DND-41 (cell line): Measurements from ENCODE around the gene DCLK2.

ENCODE experiments used
- ATAC-seq: fragments of 200-7000 bp; cut with Tn5 transposase; 3 replicates; pipeline ENCODE4 v1.9.1; 2021; ENCODE audit warnings: low read depth; ENCODE audit not compliant: insufficient read depth
- DNase-seq: peaks from one replicate; pipeline ENCODE4 v3.0.0-alpha.2; 2020
- H2AFZ ChIP-seq: 2 replicates; pipeline ENCODE4 v1.6.0; 2012; ENCODE audit warnings: low read depth, low read length
- H3K27ac ChIP-seq: 2 replicates; pipeline ENCODE4 v1.5.1; 2012; ENCODE audit warnings: low read length, inconsistent platforms
- H3K27me3 ChIP-seq: fragments of 200-600 bp; sonication (generic); 2 replicates; pipeline ENCODE4 v1.6.0; 2012; ENCODE audit warnings: low read length, mild to moderate bottlenecking, inconsistent platforms; ENCODE audit not compliant: insufficient read depth, poor library complexity
- H3K36me3 ChIP-seq: 2 replicates; pipeline ENCODE4 v1.5.1; 2012; ENCODE audit warnings: low read length, inconsistent platforms; ENCODE audit not compliant: insufficient read depth
- H3K4me1 ChIP-seq: 2 replicates; pipeline ENCODE4 v1.5.1; 2012; ENCODE audit warnings: mild to moderate bottlenecking, low read length; ENCODE audit not compliant: insufficient read depth
- H3K4me2 ChIP-seq: 2 replicates; pipeline ENCODE4 v1.6.0; 2012; ENCODE audit warnings: mild to moderate bottlenecking, moderate library complexity, low read length, inconsistent platforms; ENCODE audit not compliant: insufficient read depth
- H3K4me3 ChIP-seq, 2 experiments: fragments of 200-600 bp in 1 of 2; shearing (Covaris generic) in 1 of 2; 2 replicates each; pipeline ENCODE4 v1.5.1; 2012 to 2016; ENCODE audit warnings: inconsistent platforms in 2 of 2, low read length in 2 of 2, mild to moderate bottlenecking in 2 of 2, low read depth in 1 of 2, moderate library complexity in 1 of 2
- H3K79me2 ChIP-seq: 2 replicates; pipeline ENCODE4 v1.6.0; 2012; ENCODE audit warnings: low read length, inconsistent platforms; ENCODE audit not compliant: insufficient read depth
- H3K9ac ChIP-seq: 2 replicates; pipeline ENCODE4 v1.6.0; 2012; ENCODE audit warnings: low read depth, mild to moderate bottlenecking, inconsistent platforms, low read length, moderate library complexity
- H3K9me3 ChIP-seq: 2 replicates; pipeline ENCODE4 v1.5.1; 2012; ENCODE audit warnings: low read length, moderate library complexity, mild to moderate bottlenecking, inconsistent platforms; ENCODE audit not compliant: insufficient read depth, severe bottlenecking
- H4K20me1 ChIP-seq: 2 replicates; pipeline ENCODE4 v1.6.0; 2012; ENCODE audit warnings: low read length; ENCODE audit not compliant: insufficient read depth
- CTCF ChIP-seq: IDR thresholded peaks from 2 replicates; pipeline ENCODE4 v1.5.1; 2012; ENCODE audit warnings: borderline replicate concordance, low read length, moderate library complexity, mild to moderate bottlenecking; ENCODE audit not compliant: poor library complexity, severe bottlenecking; ENCODE audit errors: extremely low read depth
- EZH2 ChIP-seq: IDR thresholded peaks from 3 replicates; pipeline ENCODE4 v1.6.1; 2012; ENCODE audit warnings: borderline replicate concordance, low read depth, mild to moderate bottlenecking, moderate library complexity, low read length, inconsistent platforms; ENCODE audit not compliant: severe bottlenecking

DCLK2 gene

DNA sequence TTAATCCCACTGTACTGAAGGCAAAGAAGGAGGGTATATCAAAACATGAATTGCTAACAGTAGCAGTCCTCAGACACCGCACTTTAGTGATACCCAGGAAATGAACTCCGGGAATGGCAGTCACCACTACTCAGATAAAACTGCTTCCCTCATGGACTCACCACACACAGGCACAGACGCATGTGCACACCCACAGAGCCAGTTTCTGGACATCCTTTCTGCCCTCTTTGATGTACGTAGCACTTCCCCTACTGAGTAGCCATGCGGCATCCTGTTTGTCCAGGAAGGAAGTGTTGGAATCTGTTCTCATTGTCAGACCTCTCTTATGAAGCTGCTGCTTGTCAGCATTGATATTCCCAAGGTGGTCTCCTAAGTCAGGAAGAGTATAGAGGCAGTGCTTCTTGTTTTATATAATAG is 95.7 kb downstream of the DCLK2 start:
- Histone ChIP-seq H3K27ac (no peak overlapping the region), H3K9ac (no peak overlapping the region), H3K36me3 (no peaks in the 10 kb centered on the region), H3K27me3 (no peaks in the 10 kb centered on the region), H3K9me3 (no peaks in the 10 kb centered on the region), H2AFZ (no peak overlapping the region), H4K20me1 (no peaks in the 10 kb centered on the region), H3K4me1 (no peaks in the 10 kb centered on the region), H3K4me2 (no peak overlapping the region), H3K4me3 (no peak overlapping the region), H3K79me2 (no peaks in the 10 kb centered on the region)
- ATAC-seq: no peak
- TF ChIP-seq EZH2 (no peak), CTCF (no peak)
- DNase-seq: no peak

DNA sequence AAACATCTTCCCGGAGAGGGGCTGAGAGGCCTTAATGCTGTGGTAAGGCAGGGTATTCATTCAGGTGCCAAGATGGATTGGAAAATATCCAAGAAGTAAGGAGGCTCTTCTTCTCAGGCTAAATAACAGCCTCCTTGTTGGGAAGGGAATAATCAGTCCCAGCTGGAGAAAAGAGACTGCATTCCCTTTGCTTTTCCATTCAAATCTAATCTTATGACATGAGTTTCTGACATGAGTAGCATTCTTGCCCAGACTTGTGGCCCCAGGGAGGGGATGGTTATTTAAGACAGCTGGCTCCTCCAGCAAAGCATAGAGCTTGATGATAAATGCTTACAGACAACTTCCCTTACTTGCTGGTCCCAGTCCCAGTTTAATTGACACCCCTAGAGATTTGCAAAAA is 98.3 kb downstream of the DCLK2 start:
- Histone ChIP-seq H3K36me3 (no peaks in the 10 kb centered on the region), H3K79me2 (no peaks in the 10 kb centered on the region), H3K9me3 (no peaks in the 10 kb centered on the region), H4K20me1 (no peaks in the 10 kb centered on the region), H2AFZ (no peak overlapping the region), H3K4me3 (no peak overlapping the region), H3K4me1 (no peaks in the 10 kb centered on the region), H3K27ac (no peak overlapping the region), H3K27me3 (no peaks in the 10 kb centered on the region), H3K9ac (no peak overlapping the region), H3K4me2 (no peak overlapping the region)
- no peak for ATAC-seq
- no peak for TF ChIP-seq EZH2
- DNase-seq: no peak

DNA sequence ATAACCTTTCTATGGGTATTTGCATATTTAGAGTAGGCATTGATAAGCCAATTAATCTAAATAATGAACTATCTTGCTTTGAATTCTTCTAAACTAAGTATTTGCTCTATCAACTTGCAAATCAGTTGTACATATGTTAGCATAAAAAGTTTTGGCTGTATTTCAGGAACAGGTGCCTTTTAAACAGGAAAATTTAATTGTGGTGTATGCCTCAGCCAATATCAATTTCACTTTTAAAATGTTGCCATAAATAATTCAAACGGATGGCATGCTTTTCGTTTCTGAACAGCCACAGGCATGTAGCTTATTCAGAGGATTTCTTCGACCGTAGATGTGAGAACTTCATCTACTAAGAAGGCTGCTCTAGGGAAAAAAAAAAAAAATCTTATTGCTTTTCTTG is 99.9 kb downstream of the DCLK2 start:
- Histone ChIP-seq H3K27me3 (no peaks in the 10 kb centered on the region), H3K4me2 (no peak overlapping the region), H4K20me1 (no peaks in the 10 kb centered on the region), H3K79me2 (no peaks in the 10 kb centered on the region), H3K9ac (no peak overlapping the region), H3K36me3 (no peaks in the 10 kb centered on the region), H3K9me3 (no peaks in the 10 kb centered on the region), H3K4me1 (no peaks in the 10 kb centered on the region), H3K4me3 (no peak overlapping the region), H3K27ac (no peak overlapping the region), H2AFZ (no peak overlapping the region)
- DNase-seq (no peak), ATAC-seq (no peak)
- no peak for TF ChIP-seq EZH2
- TF ChIP-seq CTCF: no peak

GRCh38 chr4:150181536-150181935 is 103.3 kb downstream of the DCLK2 start:
- H3K36me3 ChIP-seq: no peaks in the 10 kb centered on the region
- no peak for DNase-seq
- H3K27ac ChIP-seq: no peak overlapping the region
- no peak for ATAC-seq
- H2AFZ ChIP-seq: no peak overlapping the region
- H3K4me3 ChIP-seq: no peak overlapping the region
- H3K9ac ChIP-seq: no peak overlapping the region
- no peaks in the 10 kb centered on the region for H4K20me1 ChIP-seq
- H3K9me3 ChIP-seq: no peaks in the 10 kb centered on the region
- H3K27me3 ChIP-seq: no peaks in the 10 kb centered on the region
- H3K79me2 ChIP-seq: no peaks in the 10 kb centered on the region
- no peak overlapping the region for H3K4me2 ChIP-seq
- TF ChIP-seq CTCF (no peak), EZH2 (no peak)
- no peaks in the 10 kb centered on the region for H3K4me1 ChIP-seq
